T-helper 1 cell treated with Interleukin-12 subunit alpha and Interleukin-12 subunit beta and Interleukin-4 antibody, amounts not matched to agents 30 ng/mL and 1 ng/mL, for 36 hours (primary cell): ENCODE measurements around the gene MAPK8IP1. TPM values are rescaled to one million over a fixed set of nuclear protein-coding genes. Genes with fewer than 3 reads are reported as not detected.

Experiments used
- intact Hi-C: fragments of 100-400 bp; cut with micrococcal nuclease; formaldehyde crosslinking; loops from one replicate; pipeline ENCODE4 v1.15.1; 2024
- total RNA-seq: library from RNA; stranded (reverse); gene quantifications from 2 replicates; pipeline ENCODE4 v1.2.3, GENCODE V29; 2022

The MAPK8IP1 gene
- total RNA-seq, 1 donor from 2014 or later, result 0.96 TPM

DNA sequence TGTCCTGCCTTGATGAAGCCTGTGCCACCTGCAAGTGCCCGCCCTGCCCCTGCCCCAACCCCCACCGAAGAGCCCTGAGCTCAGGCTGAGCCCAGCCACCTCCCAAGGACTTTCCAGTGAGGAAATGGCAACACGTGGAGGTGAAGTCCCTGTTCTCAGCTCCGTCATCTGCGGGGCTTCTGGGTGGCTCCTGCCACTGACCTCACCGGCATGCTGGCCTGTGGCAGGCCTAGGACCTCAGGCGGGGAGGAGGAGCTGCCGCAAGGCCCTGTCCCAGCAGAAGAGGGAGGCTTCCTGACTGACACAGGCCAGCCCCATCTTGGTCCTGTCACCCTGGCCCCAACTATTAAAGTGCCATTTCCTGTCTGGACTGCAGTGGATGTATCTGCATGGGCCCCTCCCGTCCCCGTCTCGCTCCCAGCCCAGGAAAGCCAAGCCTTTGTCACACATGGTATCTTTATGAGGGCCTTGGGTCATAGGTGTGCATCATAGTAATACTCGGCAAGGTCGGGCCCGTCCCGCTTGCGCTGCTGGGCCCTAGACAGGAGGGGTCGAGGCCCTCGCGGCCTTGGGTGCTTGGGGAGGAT, 20.7 kb downstream of the MAPK8IP1 start:
- intact Hi-C loops, result no loop called here

DNA sequence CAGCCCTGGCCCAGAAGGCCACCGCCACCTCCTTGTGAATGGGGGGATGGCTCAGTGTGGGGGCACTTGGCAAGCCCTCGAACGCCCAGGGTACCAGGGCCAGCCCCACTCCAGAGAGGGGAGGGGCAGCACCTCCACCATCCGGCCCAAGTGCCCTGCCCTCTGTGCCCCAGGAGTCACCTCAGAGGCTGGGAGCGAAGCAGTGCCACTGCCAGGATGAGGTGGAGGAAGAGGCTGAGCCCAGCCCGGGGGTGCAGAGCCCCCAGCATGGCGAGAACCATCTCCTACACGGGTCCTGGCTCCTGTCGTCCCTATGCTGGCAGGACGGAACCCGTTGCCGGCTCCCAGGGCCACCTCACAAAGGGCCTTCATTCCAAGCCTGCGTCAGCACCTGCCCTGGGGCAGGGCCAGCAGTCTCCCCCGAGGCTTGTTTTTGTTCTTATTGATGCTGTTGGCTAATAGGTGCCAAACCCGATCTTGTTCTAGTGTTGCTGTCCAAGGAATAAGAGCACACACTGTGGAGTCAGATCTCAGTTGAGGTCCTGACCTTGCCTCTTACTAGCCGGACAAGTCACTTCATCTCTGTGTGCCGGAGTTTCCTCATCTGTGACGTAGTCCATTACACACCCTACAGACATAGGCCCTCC, 21.6 kb downstream of the MAPK8IP1 start, which contains the start of gene FREY1:
Gene FREY1 (minus strand): TSS at position 307 of the 647 bp plus-strand sequence. CDS start 26 bp downstream, at position 281.
- intact Hi-C loops, result no loop called here

DNA sequence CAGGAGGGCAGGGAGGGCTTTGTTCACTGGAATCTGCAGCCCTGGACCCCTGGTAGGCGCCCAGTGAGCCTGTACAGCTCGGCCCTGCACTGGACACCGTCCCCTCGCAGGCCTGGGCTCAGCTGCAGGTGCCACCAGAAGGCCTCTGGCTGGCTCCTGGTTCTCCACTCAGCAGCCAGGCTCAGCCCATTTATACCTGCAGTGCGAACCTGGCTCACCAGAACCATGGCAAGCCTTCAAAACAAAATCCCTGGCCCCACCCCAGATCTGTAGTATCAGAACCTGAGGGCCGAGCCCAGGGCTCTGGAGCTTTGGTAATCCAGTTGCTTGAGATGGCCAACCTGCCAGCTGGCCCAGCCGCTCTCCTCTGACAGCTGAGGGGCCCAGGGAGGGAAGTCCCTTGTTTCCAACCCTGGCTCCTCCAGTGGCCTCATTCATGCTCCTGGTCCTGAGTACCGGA, 22.5 kb downstream of the MAPK8IP1 start:
- intact Hi-C loops, result no loop called here

DNA sequence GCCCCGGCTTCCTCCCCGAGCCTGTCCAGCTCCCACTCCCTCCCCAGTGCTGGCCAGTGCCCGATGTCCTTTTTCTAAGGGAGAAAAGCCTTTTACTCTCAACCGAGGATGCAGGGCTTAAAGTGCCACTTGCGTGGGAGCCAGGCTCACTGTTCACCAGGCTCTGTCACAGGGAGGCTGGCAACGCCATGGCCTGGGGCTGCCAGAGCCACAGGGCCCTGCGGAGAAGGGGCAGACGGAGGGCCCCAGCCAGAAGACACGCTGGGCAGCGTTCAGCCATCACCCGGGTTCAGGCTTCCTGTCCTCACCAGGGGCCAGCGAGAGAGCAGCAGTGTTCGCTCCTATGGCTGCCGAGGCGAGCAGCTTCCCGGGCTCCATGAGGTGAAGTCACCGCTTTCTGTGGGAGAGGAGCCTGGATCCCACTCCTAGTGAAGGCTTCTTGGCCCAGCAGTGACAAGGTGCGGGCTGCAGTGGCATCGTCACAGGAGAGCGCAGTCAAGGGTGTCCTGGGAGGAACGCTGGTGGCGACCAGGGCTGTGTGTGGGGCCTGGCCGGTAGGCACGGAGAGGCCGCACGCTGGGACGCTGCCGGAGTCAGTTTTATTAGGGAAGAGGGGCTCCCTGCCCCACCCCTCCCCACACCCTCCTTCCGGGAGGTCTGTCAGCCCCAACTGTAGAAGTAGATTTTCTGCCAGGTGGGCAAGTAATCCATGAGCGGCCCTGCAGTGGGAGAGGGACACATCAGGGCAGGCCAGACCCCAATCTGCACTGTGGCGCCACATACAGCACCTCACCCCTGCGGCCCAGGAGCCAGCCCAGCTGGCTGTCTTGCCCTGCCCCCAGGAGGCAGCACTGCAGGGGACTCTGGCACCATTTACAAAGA, 24.4 kb downstream of the MAPK8IP1 start:
- intact Hi-C loops, result no loop called here

DNA sequence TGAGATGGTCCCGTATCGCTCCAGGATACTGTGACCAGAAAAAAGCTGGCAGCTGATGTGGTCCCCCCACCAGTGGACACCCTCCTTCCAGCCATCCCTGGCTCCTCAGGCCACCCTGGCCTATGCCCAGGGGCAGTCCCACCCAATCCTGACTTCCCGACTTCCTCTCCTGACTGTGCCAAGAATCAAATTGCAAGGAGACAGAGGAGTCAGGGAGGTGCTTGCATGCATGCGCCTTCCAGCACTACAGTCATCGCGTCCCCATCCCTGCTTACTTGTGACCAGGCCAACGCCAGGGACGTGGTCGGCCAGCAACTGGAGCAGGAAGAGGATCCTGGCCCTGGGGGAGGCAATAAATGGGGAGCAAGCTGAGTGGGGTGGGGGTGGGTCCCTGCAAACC, 25.2 kb downstream of the MAPK8IP1 start:
- intact Hi-C loops, result no loop called here

DNA sequence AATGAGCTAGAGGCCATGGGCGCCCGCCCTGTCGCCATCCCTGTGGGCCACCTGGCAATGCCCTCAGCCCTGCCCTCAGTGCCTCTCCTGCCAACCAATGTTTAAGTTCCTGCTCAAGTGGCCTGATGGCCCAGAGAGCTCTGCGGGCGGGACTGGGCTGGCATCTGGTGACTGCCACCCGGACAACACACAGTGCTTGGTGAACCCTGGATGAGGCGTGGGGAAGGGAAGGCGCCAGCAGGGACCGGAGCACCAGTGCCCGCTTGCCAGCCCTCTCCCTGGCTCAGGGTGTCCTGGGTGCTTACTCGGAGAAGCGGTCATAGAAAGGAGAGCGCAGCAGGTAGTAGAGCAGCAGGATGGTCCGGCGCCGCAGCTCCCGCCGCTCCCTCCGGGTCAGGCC, 28.1 kb downstream of the MAPK8IP1 start:
- intact Hi-C loops, result no loop called here

DNA sequence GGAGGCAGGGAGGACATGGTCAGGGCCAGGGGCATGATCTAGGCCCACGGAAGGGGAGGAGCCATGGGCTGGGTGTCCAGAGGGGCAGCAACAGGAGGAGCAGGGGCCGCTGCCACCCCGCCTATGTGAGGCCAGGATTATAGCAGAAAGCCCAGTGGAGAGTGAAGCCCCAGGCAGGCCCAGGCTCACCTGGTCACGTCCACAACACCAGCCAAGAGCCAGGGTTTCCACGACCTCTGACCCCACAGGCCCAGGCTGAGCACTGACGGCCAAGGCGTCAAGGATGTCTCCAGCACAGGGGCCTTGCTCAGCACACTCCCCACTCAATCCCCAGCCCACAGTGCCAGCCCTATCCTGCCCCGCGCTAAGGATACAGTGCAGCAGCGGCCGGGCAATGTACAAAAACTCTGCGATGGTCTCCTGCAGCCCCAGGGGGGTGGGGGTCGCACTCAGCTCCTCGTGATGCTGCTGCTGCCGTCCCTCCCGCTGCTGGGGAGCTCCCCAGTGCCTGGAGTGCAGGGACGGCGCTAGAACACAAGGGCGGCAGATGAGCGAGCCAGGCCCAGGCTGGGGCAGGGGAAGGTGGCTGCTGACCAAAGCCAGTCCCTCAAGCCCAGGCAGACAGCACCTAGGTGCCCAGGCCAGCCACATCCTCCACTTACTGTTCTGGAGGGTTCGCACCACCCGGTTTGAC, 28.6 kb downstream of the MAPK8IP1 start:
- intact Hi-C loops, result no loop called here

DNA sequence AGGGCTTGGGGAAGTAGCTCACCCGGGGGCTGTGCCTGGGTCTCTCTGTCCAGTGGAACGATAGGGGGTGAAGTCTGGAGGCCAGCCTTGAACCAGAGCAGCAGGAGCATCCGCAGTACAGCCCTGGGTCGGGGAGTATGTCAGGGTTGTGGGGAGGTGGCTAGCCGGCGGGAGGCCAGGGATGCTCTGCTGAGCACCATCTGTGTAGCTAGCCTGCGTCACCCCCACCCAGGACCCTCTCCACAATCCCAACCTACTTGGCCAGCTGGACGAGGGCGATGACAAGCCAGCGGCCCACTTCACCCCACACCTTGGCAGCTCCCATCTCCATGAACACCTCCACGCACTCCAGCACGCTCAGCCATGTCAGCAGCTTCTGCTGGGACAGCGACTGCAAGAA, 30.0 kb downstream of the MAPK8IP1 start:
- intact Hi-C loops, result loop anchor here (5.0 kb wide), 4 partner anchors 322 to 1727 kb away; partner anchors contain the start of genes CKAP5, MTCH2 and PRDM11

DNA sequence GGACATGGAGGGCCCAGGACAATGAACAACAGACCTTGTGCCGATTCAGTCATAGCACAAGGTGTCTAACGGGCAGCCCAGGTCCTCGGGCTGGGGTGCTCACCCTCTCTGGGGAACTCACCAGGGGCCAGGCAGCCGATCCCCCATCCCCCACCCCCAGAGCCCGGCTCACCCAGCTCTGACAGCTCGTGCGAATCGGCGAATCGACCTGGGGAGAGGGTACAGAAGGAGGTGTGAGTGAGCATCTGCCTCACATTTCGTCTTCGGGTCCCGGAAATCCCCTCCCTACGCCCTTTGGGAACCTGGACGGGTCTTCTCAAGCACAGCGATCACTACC, 31.8 kb downstream of the MAPK8IP1 start:
- intact Hi-C loops, result loop anchor here (2.0 to 5.0 kb wide), 5 partner anchors 320 to 1725 kb away; partner anchors contain the start of genes CKAP5, DGKZ, MTCH2 and PRDM11

DNA sequence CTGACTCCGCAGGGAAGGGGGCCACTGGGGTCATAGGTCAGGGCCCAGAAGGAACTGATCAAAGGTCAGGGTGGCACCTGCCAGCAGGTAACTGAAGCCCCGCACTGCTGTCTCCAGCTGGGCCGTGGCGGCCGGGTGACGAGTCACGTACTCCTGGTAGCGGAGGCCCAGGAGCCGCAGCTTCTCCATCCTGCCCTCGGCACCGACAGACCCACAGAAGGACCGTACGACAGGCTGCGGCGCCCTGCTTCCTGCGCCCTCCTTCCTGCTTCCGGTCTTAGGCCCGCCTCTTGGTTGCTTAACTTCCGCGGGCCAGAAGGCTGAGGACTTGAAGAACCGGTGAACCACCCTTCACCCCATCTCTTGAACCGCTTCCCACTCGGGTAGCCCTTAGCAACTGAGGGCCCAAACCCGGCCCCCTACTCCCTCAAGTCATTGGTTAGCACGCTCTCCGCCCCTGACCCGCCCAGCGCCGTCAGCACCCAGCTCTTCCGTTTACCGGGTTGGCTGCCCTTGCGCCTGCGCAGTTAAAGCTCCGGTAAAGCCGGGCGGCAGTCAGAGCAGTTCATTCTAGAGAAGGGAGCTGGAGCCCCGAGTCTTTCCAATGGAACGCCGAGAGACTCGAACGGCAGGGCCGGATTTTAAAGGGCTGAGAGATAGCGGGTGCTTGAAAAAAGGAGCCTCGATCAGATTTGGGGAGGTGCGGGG, 32.3 kb downstream of the MAPK8IP1 start, which contains the start of gene PEX16:
Gene PEX16 (minus strand): TSS at position 255 of the 708 bp plus-strand sequence. CDS start 66 bp downstream, at position 189.
- intact Hi-C loops, result loop anchor here (1.0 to 5.0 kb wide), 19 partner anchors 18 to 1725 kb away; partner anchors contain the start of genes ARHGAP1, CKAP5, CRY2 and DDB2

DNA sequence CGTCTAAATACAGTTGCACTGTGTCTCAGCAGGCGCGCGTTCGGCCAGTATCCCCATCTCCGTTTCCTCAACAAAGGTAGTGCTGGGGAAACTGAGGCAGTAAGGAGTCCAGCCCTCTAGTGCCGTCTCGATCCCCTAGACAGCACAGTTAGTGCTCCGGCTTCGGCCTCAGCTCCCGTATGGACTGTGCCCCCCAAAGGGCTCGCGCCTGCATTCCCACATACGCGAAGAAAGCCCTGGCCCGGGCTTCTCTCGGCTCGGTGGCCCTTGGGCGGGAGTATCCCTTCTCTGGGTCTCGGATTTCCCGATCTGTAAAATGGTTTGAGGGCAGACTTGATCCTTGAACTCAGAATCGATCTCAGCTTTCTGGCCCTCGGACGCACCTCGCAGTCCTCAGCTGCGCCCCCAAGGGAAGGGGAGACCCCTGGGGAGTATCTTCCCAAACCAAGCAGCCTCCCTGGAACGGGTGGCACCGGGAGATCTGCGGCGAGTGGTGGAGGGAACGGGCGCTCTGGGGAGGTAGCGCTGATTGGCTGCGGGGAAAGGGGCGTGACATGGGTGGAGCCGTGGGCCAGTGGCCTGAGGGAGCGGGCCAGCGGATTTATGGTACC, 33.0 kb downstream of the MAPK8IP1 start:
- intact Hi-C loops, result loop anchor here (1.0 to 5.0 kb wide), 18 partner anchors 19 to 1724 kb away; partner anchors contain the start of genes ARHGAP1, CKAP5, CRY2 and DDB2

DNA sequence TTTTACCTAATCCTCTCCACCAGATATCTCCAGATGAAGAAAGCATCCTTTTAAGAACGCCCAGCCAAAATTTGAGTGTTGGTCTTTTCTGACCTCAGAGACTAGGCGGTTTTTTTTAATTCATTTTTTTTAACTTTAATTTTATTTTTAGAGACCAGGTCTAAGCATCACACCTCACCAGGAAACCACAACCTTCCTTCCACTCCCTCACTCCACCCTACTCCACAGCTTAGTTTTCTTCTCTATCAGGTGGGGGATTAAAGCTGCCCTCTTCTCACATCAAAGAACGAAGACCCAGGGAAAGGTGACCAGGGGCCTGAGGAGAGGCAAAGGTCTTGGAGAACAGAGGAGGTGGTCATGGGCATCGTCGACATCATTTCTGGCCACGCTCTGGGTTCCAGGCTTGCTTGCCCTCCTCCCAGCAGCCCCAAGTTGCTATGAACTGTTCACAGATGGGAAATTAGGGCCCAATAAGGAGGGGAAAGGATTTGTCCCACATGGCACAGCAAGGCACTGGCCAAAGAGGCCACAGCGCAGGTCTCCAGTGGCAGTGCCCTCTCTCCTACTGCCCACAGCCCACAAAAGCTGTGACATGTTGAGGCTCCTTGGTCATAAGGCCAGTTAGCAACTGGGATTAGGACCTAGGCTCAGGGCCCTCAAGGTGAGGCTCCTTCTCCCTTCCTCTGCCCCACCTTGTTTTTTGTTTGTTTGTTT, 33.7 kb downstream of the MAPK8IP1 start:
- intact Hi-C loops, result loop anchor here (1.0 to 5.0 kb wide), 18 partner anchors 20 to 1723 kb away; partner anchors contain the start of genes ARHGAP1, CKAP5, CRY2 and DDB2

DNA sequence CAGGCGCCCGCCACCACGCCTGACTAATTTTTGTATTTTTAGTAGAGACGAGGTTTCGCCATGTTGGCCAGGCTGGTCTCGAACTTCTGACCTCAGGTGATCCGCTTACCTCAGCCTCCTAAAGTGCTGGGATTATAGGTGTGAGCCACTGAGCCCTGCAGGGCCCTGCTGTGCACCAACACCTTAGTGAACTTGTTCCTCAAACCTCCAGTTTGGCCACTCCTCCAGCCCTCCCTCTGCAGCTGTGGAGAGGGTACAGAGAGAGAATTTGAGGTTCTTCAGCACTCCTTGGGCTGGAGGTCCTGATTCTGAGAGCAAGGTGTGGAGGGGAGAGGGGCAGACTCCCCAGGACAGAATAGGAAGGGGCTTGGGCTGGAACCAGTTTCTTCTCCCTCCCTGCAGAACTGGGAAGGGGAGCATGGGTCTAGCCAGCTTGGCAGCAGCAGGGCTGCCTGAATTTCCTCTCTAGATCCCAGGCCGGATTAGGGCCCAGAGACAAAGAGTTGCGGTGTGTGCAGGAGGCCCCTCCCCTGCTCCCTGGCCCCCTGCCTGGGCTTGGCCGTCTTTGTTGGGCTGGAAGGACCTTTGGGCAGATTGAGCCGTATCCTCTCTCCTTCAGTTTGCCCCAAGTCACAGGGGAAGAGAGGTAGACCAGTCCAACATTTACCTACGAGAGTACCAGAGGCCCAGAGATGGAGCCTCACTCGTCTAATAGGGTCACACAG, 34.5 kb downstream of the MAPK8IP1 start:
- intact Hi-C loops, result loop anchor here (2.0 to 5.0 kb wide), 5 partner anchors 193 to 1722 kb away; partner anchors contain the start of genes CKAP5, MTCH2 and PRDM11

DNA sequence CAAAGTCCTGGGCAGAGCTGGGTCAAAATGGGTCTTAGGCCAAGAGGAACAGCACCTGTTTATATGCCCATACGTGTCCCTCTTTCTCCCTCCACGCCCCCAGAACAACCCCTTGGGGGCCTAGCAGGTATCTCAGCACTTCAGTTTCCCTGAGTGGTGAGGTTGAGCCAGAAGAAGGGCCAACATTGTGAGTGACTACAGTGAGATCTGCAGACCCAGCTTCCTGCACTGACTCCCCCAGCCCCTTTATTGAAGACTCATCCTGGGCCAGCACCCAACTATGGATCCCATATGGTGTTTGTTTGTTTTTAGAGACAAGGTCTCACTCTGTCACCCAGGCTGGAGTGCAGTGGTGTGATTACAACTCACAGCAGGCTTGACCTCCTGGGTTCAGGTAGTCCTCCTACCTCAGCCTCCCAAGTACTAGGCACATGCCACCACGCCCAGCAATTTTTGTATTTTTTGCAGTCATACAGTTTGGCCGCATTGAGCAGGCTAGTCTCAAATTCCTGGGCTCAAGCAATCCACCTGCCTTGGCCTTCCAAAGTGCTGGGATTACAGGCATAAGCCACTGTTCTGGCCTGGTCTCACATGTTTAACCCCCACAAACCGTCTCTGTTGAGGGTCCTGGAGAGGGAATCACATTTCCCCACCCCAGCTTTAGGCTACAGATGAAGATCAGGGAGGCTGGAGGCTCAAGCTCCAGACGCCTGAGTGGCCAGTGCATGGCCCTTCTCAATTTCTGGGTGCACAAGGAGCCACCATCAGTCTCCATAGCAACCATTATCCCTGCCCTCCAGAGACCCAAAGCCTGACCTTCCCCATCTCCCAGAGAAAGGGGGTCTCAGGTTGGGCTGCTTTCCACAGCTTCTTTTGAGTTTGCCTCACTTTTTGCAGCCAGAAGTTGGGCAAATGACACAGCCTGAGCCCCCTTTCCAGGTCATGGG, 35.4 kb downstream of the MAPK8IP1 start:
- intact Hi-C loops, result no loop called here

DNA sequence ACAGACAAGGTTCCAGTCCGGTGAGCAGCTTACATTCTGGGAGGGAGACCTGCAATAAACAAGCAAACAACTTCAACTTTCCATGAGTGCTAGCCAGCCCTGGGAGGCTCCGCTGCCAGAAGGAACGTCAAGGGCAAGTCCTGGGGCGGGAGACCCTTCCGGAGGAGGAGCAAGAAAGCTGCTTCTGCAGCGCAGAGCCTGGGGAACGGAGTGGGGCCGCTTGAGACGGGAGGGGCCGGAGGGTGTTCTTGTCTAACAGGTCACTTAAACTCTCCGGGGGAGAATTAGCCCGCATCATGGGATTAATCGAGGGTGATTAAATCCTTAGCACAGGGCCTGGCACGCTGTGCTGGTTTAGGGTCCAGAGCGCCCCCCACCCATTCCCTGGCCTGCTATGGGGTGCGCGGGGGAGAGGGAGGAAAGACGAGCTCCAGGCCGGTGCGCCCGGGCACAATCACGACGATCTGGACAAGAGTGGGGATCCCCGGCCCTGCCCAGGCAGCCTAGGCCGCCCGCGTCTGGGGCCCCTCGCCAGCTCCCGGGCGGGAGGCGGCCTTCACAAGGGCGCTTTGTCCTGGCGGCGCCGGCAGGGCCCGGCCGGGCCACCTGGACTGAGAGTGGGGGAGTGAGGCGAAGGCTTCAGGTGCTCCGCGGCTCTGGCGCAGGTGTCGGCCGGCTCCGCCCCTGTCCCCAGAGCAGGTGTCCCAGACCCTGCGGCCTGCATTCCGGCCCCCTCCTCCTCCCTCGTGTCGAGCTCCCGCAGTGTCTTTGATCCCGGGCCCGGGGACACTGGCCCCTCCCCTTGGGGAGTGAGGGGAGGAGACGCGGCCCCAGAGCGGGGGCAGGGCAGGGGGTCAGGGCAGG, 36.3 kb downstream of the MAPK8IP1 start:
- intact Hi-C loops, result no loop called here

DNA sequence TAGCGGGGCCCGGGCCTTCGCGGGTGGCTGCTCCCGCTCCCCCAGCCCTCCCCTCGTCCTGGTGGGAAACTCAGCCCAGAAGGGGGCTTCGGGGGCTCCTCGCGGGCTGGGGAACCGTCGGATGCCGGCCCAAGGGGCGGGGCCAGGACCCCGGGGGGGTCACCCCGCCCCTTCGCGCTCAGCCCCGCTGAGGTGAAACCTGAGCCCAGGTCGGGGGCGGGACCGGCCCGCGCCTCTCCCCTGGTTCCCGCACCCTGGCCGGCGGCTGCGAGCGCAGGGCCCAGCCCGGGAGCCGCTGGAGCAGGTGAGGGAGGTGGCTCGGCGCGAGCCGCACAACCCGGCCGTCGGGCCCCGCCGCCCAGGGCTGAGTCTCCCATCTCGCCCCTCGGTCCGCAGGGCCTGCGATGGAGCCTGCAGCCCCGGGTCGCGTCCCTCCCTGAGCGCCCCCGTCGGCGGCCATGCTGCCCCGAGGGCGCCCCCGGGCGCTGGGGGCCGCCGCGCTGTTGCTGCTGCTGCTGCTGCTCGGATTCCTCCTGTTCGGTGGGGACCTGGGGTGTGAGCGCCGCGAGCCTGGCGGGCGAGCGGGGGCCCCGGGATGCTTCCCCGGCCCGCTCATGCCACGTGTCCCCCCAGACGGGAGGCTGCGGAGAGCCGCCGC, 37.1 kb downstream of the MAPK8IP1 start, which contains the start of gene LARGE2:
Gene LARGE2 (plus strand): TSS at position 232 of the 658 bp plus-strand sequence. CDS start 227 bp downstream, at position 459.
- intact Hi-C loops, result no loop called here
